NK-92 (cell line): ENCODE measurements around the gene C1orf159.
"Not testable (repeated sequence)": the region's sequence is repeated elsewhere in the genome, so short reads cannot be mapped to it uniquely, and the experiment has no call there.

Experiments
- DNase-seq: peaks from one replicate; lab custom pipeline; 2025; ENCODE audit not compliant: unreplicated experiment; lab: John Stamatoyannopoulos, UW

The C1orf159 gene

DNA sequence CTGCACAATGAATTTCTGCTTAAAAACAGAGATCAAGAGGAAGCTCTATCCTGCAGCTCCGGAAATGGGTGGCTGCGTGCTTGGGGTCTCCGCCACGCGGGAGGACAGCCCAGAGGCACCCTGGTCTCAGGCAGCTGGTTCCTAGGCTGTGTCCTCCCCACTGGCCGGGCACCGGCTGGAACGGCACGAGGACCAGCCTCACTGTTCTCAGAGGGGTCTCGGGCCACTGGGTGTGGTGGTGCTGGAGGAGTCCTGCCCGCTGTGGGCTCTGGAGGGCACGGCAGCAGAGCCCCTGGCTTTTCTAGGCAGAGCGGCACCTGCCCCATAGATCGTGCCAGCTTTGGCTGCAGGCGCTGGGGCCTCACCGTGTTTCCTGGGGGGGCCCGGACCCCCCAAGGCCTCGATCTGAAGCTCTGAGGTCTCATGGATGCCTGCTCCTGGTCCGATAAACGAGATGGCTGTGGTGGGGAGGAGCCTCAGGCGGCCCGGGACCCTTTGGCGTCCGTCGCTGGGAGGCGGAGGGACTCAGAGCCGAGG lies 33.6 kb downstream of the C1orf159 start:
- DNase-seq, result no peak

DNA sequence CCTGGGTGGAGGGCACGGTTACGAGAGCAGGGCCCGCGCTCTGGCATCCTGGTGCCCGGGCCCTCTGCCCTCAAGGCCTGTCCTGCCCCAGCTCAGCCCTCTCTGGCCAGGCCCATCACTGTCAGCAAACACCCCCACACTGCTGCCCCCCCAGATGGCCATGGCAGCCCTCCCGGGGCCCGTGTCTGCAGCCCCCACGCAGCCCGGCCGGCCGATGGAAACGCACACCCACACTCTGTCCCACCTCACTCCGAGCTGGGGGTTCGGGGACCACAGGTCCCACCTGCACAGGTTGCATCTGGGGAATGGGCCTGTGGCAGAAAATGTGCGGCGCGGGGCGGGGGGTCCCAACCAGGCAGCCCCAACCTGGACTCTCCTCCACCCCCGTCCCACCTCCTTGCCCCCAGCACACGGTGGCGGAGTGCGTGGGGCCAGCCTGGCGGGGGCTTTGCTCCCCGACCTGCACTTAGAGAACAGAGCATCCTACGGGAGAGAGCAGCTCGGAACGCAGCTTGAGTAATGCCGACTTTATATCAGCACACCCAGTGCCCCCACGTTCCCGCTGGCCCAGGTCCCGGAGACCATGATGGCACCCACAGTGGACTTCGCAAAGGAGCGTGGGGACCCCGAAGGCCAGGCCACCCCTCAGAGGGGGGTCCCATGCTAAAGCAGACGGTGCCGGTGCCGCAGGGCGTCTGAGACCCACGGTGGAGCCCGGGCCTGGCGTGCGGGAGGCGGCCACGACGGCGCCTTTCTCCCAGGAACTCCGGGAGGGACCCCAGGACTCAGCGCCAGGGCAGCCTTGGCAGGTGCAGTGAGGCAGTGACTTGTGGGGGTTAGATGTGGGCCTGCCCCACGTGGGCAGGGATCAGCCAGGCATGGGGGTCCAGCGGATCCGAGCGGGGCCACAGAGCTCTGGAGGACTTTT lies 34.3 kb downstream of the C1orf159 start:
- no peak for DNase-seq

DNA sequence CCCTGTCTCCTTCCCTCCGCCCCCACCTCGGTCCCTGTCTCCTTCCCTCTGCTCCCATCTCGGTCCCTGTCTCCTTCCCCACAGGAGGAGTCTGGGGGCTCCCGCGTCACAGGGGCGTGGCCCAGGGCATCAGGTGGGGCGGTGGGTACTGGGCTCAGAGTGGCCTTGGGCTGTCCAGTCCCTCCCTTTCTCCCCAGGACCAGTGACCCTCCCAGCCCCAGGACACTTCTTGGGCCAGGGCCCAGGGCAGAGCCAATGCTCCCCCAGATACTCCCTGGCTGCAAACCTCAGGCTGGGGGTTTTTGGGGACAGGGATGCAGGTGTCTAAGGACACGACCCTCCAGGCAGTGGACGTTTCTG lies 35.0 kb downstream of the C1orf159 start:
- DNase-seq, result no peak

DNA sequence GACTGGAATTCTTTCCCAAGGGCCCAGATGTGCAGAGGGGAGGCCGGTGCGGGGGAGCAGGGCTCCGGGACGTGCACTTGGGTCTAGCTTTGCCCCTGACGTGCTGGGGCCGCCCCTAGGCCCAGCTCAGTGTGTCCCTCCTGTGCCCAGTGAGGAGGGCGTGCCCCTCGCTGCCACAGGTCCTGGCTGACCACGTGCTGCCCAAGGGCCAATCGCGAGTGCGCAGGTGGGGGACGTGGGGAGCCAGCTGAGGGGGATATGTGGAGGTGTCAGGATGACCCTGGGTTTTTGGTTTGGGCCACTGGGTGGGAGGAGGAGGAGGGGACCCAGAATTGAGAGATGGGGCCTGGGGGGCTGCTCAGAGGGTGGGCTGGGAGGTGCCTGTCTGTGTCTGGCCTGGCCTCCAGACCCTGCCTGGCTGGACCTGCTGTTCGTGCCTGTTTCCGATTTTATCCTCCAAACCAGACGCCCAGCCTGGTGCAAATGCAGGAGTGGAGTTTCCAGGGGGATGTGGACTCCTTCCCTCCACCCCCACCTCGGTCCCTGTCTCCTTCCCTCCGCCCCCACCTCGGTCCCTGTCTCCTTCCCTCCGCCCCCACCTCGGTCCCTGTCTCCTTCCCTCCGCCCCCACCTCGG lies 35.6 kb downstream of the C1orf159 start:
- no peak for DNase-seq

DNA sequence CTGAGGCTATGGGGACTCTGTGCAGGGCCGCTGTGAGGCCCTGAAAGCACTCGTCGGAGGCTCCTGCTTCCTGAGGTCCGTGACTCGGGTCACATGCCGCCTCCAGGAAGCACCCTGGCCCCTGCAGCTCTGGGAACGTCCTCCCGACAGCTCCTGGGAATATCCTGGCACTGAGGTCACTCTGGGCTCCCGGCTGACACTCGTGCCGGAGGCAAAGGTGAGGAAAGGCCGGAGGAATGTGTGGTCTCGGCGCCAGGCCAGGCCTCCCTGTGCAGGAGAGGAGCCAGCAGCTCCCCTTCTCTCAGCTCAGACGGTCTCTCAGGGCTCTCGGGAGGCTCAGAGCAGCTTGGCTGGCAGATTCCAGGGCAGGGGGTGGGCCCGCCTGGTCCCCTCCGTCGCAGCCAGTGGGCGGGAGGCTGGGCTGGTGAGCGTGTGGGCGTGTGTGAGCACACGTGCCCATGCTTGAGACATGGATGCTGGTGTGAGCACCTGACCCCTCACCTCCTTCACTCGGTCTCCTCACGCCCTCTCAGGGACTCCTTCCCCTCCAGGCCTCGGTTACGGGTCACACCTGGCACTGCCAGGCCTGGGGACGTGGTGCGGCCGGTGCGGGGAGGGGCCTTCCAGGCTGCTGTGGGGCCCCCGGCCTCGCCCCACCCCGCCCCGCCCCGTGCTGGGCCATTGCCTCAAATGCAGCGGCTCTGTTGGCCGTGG lies 36.3 kb downstream of the C1orf159 start:
- no peak for DNase-seq

DNA sequence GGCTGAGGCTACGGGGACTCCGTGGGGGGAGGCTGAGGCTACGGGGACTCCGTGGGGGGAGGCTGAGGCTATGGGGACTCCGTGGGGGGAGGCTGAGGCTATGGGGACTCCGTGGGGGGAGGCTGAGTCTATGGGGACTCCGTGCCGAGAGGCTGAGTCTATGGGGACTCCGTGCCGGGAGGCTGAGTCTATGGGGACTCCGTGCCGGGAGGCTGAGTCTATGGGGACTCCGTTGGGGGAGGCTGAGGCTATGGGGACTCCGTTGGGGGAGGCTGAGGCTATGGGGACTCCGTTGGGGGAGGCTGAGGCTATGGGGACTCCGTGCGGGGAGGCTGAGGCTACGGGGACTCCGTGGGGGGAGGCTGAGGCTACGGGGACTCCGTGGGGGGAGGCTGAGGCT lies 38.5 kb downstream of the C1orf159 start:
- not testable (repeated sequence) for DNase-seq

DNA sequence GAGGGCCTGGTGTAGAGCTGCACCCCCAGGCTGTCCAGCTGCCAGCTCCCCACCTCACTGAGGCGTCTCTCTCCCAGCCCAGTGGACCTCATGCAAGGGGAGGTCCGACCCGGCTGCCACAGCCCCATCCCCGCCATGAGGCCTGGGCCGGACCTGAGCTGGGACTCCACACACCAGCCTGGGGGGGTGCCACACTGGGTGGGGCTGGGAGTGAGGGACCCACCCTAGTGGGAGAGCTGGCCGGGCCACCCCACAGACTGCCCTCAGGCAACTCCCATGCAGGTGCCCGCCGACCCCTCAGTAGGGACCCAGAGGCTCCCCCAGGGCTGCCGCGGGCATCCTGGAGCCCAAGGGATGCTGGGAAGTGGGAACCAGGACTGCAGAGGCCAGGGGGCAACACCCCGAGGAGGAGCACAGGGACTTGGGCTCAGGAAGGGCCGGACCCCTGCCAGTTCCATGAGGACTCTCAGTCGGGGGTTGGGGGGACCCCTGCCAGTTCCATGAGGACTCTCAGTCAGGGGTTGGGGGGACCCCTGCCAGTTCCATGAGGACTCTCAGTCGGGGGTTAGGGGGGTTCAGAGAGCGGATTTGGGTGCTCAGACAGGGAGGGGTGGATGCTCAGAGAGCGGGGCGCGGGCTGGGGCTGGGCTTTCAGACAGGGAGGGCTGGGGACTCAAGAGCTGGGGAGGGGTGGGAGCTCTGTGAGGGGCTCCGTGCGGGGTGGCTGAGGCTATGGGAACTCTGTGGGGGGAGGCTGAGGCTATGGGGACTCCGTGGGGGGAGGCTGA lies 40.5 kb downstream of the C1orf159 start:
- no peak for DNase-seq

DNA sequence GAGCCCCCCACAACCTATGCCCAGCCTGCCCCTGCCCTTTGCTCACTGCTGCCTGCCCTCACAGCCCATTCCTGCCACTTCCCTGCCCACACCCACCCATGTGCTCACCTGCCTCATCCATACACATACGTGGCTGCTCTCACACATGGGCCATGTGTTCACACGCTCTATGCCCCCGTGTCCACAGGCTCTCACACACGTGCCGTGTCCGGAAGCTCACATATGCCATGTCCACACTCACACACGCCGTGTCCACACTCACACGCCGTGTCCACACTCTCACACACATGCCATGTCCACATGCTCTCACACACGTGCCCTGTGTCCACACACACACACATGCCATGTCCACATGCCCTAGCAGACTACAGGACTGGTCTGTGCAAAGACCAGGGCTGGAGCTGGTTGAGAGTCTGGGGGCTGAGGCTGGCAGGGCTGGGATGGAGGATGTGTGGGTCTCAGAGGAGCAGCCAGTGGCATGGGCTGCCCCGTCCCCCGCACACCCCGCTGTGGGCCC lies 41.2 kb downstream of the C1orf159 start:
- no peak for DNase-seq

DNA sequence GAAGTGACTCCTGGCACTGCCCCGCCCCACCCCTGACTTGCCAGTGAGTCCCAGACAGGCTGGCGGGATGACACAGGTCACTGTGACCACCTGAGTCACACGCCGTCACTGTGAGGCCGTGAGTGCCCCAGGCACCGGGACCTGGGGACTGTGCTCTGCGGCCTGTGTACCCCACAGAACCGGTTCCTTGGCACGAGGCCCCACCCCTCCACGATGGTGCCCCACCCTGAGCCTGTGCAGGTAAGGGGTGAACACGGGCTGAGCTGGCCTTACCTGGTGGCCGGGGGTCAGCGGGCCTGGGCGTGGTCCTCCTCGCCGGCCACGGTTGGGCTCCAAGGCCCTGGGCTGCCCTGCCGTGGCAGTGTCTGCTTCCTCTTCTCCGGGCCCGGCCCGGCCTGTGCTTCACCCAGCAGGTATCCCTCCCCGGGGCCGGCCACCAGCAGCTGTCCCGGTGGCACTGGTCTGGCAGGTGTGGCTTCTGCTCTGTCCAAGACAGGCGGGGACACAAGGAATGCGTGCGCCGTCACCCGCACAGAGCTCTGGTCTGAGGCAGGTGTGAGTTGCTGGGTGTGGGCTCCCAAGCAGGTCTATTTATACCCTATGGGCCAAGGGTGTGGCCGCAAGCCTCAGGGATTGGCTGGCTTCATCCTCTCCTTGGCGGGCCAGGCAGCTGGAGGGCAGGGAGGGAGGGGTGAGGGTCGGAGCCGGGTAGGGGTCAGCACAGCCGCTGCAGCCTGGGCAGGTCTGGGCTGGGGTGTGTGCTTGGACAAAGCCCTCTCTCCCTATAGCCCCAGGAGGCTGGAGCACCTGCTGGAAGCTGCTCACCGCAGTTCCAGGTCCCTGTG lies 41.9 kb downstream of the C1orf159 start, which contains the start of gene RNF223:
RNF223 (minus strand) TSS at position 564 of the 845 bp plus-strand sequence. CDS start 1,740 bp downstream, outside the sequence.
- DNase-seq, result no peak

DNA sequence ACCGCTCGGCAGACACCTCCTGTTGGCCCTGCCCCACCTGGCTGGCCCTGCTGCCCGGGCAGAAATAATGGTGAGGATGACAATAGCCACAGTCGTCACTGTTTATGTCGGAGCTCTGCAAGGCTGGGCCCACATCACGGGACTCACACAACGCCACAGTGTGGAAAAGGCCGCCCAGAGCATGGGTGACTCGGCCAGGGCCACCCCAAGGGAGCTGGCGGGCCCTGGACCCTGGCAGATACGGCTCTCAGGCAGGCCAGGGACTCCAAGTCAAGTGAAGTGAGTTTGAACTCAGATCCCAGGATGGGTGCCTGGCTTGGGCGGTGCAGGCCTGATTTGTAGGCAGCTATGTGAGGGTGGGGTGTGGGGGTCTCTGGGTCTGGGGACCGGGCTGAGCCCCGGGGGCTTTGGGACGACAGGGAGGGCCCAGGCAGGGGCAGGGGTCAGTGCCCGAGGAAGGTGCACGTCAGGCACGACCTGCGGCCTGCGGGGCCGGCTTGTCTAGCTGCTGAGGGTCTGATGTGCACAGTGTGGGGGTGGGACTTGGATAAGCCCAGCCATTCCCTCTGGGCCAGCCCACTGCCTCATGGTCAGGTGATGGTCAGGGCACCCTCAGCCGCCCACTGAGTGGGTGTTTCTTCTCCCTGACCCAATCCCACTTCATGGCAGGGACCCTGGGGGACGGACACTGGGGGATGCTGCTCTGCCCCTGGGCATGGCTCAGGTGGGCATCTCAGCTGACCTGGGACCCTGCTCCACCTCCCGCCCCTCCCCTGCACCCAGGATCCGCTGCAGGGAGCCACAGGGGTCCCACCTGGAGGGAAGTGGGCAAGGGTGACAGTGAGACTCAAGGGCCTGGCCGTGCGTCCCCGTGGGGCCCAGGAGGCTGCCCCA lies 42.8 kb downstream of the C1orf159 start:
- DNase-seq, result no peak

DNA sequence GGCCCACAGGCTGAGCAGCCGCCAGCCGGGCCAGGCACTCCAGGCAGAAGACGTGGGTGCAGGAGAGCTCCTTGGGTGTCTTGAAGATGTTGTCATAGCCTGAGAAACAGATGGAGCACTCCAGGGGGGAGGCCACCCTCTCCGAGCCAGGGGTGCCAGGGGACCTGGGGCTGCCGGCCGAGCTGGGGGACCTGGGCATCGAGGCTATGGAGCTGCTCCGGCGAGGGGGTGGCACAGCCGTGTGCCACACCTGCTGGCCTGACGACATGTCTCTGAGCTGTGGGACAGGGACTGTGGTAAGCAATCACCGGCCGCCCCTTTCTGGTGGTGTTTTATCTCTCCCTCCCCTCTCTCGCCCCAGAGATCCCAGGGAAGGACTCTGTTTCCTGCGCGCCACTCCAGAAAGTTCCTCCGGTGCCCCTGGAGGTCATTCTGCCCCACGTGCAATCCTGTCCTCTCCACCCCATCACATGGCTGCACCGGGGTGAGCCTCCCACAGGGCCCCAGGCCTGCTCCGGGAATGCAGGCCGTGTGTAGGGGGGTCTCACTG lies 43.5 kb downstream of the C1orf159 start:
- no peak for DNase-seq

DNA sequence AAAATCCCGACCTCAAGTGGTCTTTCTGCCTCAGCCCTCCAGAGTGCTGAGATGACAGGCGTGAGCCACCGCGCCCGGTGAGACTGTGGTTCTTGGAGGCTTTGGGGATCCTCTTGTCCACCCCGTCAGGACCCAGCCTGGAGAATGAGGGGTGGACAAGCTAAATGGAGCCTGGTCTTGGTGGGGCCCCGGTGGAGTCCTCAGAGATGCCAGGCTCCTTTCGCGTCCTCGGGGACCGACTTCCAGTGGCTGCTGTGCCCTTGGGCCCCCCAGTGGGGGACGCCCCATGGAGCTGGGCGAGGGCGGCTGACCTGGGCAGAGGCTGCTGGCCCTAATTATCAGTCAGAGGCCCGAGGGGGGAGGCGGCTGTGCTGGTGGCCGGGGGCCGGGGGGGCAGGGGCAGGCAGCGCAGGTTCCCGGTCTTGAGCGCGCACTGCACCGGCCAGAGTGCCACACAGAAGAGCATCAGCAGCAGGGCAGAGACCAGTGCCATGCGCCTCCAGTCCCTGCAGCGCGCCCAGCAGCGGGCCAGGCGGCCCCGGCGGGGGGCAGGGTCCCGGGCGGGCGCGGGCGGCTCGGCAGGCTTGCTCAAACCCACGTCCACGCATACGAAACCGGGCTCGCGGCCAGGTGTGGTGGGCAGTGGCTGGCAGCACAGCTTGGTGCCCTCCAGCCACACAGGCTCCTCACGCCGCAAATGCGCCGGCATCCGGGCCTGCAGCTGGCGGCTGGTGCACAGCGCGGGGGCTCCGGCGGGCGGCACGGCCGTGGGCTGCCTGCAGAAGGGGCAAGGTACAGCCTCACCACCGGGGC lies 44.2 kb downstream of the C1orf159 start:
- no peak for DNase-seq

DNA sequence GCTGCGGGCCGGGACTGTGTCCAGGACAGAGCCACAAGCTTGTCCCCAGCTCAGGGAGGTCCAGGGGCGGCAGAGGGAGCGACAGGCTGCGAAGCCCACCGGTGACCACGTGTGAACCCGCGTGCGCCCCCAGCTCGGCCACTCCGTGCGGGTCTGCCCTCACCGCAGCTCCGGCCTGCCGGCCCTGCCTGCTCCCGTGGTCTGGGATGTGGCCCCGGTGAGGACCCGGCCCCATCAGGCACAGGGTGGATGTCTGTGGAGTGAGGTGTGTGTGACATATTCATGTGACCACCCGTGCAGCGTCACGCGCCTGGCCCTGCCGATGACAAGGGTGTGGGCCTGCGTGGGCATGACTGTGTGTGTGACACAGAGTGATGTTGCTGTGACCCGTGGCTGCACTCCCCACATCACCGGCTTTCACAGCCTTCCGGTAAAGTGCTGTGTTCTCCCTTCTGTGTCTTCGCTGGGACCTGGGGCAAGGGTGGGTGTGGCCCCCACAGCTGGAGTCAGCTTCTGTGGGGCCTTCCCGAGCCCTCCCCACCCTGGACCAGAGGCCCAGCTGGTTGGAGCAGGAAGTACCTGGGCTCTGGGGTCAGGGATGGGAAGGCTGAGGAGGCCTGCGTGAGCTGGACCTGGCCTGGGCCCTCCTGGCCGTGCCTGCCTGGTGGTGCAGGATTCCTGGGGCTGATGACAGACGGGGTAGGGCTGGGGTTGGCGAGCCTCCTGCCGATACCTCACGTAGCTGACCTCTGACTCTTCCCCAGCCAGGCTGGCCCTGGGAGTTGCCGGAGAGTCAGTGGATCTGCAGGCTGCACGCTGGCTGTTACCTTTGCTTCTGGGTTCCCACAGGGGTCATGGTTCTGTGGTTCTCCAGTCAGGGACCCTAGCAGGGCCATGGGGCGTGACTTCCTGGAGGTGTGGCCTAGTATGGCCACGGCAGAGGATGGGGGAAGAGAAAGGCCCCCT lies 45.9 kb downstream of the C1orf159 start:
- no peak for DNase-seq

DNA sequence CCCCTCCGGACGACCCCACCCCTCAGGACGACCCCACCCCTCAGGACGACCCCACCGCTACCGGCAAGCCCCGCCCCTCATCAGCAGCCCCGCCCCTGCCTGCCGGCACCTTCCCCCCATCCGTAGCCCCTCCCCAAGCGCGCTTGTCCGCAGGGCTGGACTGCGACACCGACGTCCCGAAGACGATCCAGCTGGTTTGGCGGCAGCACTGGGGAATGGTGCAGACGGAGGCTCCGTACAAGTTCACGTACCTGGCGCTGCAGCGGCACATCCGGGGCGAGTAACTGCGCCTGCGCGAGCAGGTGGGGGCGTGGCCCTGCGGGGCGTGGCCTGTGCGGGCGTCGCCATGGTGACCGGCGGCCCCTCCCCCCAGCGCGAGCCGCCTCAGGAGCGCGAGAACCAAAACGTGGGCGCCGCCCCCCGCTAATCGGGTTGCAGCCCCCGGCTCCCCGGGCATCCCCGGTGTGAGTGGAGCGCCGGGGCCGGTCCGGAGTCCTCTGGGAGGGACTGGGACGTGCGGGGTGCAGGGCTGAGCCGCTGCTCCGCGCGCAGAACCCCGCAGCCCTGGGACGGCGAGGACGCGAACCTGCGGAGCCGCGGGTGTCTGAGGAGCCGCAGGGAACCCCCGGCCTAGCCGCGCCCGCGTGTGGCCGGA lies 46.7 kb downstream of the C1orf159 start:
- peak; percentile 29 for DNase-seq

DNA sequence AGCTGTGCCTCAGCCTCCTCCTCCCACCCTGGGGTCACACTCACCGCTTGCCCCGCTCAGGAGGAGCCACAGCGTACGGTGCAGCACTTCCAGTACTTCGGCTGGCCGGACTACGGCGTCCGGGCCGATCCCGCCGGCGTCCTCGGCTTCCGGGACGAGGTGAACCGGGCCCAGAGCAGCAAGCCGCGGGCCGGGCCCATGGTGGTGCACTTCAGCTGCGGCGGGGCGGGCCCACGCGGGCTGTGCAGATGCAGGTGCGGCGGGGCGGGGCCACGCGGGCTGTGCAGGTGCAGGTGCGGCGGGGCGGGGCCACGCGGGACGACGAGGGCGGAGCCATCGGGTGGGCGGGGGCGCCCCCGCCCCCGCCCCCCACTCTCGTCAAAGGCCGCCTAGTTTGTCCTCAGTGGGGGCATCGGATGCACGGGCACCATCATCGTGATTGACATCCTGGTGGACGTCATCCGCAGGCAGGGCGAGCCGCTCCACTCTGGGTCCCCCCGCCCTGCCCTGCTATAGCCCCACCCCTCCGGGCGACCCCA lies 47.3 kb downstream of the C1orf159 start:
- no peak for DNase-seq
